Gastroesophageal sphincter (tissue), 3 donors: ENCODE measurements around the gene TGM3.

ENCODE experiments used
- EP300 ChIP-seq: sonication (generic); formaldehyde crosslinking; IDR thresholded peaks from one replicate; pipeline ENCODE4 v1.6.1; 2017; ENCODE audit warnings: antibody characterized with exemption, mild to moderate bottlenecking
- POLR2A ChIP-seq, 2 donors: fragments of 450-650 bp; IDR thresholded peaks; one replicate each; pipeline ENCODE4 v1.6.1; 2017; ENCODE audit warnings: antibody characterized with exemption in 2 of 2, mild to moderate bottlenecking in 2 of 2, moderate library complexity in 1 of 2
- POLR2AphosphoS5 ChIP-seq: sonication (generic); formaldehyde crosslinking; IDR thresholded peaks from one replicate; pipeline ENCODE4 v1.6.1; 2017; ENCODE audit warnings: antibody characterized with exemption
- TF ChIP-seq, protein P1 (sequence below), 4 experiments: fragments of 200-600 bp in 2 of 4; fragments of 450-650 bp in 2 of 4; sonication (generic) in 1 of 4; IDR thresholded peaks; one replicate each; pipeline ENCODE4 v1.5.1; 2017 to 2019; ENCODE audit warnings: antibody characterized with exemption in 4 of 4, mild to moderate bottlenecking in 2 of 4, moderate library complexity in 2 of 4

DNA sequence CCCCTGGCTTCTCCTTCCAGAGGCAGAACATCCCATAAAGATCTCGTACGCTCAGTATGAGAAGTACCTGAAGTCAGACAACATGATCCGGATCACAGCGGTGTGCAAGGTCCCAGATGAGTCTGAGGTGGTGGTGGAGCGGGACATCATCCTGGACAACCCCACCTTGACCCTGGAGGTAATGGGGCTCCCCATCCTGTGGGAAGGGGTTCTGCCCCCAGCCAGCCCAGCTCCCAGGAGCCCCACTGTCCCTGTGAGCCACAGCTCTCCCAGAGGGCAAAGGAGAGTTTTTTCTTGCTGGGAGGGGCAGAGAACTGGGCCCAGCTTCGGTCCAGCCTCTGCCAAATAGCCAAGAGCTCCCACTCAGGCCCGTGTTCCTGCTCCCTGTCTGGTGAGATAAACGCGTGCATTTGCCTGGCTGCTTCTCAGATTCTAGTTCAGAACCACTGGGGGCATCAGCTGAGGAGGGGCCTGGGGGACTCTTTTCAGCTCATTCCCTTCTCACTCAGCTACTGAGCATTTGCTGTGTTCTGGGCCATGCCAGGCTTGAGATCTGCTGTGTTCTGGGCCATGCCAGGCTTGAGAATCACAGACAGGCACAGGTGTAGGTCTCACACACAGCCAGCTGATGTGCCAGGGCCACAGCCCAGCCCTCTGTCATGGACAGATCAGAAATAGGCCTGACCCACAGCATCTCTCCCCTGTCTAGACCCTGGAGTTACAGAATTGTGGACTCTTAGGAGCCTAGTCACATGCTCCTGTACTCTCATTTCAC is 39.5 kb downstream of the TGM3 start:
- TF ChIP-seq, protein P1, sequence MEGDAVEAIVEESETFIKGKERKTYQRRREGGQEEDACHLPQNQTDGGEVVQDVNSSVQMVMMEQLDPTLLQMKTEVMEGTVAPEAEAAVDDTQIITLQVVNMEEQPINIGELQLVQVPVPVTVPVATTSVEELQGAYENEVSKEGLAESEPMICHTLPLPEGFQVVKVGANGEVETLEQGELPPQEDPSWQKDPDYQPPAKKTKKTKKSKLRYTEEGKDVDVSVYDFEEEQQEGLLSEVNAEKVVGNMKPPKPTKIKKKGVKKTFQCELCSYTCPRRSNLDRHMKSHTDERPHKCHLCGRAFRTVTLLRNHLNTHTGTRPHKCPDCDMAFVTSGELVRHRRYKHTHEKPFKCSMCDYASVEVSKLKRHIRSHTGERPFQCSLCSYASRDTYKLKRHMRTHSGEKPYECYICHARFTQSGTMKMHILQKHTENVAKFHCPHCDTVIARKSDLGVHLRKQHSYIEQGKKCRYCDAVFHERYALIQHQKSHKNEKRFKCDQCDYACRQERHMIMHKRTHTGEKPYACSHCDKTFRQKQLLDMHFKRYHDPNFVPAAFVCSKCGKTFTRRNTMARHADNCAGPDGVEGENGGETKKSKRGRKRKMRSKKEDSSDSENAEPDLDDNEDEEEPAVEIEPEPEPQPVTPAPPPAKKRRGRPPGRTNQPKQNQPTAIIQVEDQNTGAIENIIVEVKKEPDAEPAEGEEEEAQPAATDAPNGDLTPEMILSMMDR (IDR thresholded peaks at IDR 0.05): no peak
- TF ChIP-seq POLR2A (IDR thresholded peaks at IDR 0.05): no peak
- TF ChIP-seq EP300: no peak
- no peak for TF ChIP-seq POLR2AphosphoS5
